ENCODE results near the gene MTA1. TPM values are rescaled to one million over a fixed set of nuclear protein-coding genes. Genes with fewer than 3 reads are reported as not detected.
A peak's percentile ranks its signal among the peaks of the same experiment; 100 is the strongest.

The MTA1 gene
- total and polyA plus RNA-seq, 2 of the 8 experiments (the other 6 are each of a cell fraction or from before 2014, with no cell fraction given), result 73.9 to 221 TPM

DNA sequence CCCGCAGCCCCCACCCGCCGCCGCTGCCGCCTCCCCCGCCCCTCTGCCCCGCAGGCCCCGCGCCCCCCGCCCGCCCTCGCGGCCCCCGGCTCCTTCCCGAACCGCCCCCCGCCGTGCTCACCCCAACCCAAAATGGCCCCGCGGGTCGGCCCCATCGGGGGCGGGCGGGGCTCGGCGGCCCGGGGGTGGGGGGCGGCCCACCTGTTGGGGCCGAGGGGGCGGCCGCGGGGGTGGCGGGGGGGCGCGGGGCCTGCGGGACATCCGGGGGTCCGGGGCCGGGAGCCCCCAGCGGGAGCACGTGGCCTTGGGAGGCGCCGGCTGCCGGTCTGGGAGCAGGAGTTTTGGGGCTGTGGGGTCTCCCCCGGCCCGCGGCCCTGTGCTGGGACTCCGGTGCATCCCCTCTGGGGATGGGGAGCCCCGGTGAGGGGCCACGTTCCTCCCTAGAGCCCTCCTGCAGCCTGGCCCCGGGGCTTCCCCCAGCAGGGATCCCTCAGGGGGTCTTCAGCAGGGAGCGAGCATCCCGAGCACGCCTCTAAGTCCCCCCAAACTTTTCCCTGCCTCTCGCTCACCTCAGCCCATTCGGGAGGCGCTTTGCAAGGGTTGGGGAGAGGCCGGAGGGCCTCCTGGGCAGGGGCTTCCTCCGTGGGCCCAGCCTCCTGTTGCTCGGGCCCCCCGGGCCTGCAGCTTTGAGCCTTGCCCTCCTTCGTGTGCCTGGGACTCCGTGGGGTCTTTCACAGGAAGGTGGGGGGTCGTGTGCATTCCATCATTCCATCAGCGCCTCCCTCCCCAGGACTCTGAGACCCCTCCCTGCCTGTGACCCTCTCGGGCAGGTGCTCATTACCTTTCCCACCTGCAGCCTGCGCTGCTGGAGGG lies 710 bp downstream of the MTA1 start:
- peak overlapping the region; percentile 94 for H3K4ac ChIP-seq (replicated peaks; ENCODE audit: insufficient read length, low read depth, low read length)
- ChIA-PET POLR2A (ENCODE audit: partially characterized antibody) (interaction anchor here (1.0 to 5.2 kb wide), 6 partner anchors 9 to 23 kb away, joined by 3 to 43 read pairs (median 4); partner anchors contain the start of gene TEX22), CTCF (ENCODE audit: partially characterized antibody) (interaction anchor here (0.6 to 1.6 kb wide), 8 partner anchors 9 to 633 kb away, joined by 3 to 7 read pairs (median 4); no protein-coding TSS in a partner anchor)
- H3K9ac ChIP-seq (replicated peaks in 1 of 4; ENCODE audit: extremely low read depth in 1 of 4, low read depth in 3 of 4, low read length in 3 of 4), result peak overlapping the region; percentile 64 to 79 (median 69)
- no peak overlapping the region for H2BK20ac ChIP-seq (ENCODE audit: low read length)
- H3K27ac ChIP-seq (ENCODE audit: low read depth, low read length), result peak overlapping the region; percentile 77
- H3K14ac ChIP-seq (ENCODE audit: insufficient read length), result peak overlapping the region; percentile 53
- H2AFZ ChIP-seq (ENCODE audit: low read length), result no peak overlapping the region
- peak overlapping the region; percentile 62 to 88 (median 78) for H3K4me3 ChIP-seq (ENCODE audit: extremely low read depth in 1 of 4, insufficient read depth in 2 of 4, low read depth in 3 of 4, low read length in 4 of 4)
- peaks cover 21 to 57% of the 10 kb centered on the region in 2 experiments; a peak in 3 of 4 replicates for H3K79me2 ChIP-seq (ENCODE audit: control insufficient read depth in 1 of 2, insufficient read depth in 2 of 2, low read length in 2 of 2)
- no peak overlapping the region for H3K23ac ChIP-seq (ENCODE audit: insufficient read length)
- WGBS, 2 experiments (ENCODE audit: extremely low coverage in 1 of 2, insufficient coverage in 1 of 2, insufficient read length in 1 of 2, insufficient replicate concordance in 2 of 2, low coverage in 1 of 2, low lambda C conversion rate in 2 of 2, missing lambda C conversion rate in 1 of 2), result 7% methylated on average over 18 of the region's 67 CpGs; no CpG with 5 or more reads in 1 of the 2 experiments
- H3K4me2 ChIP-seq (ENCODE audit: insufficient read depth in 1 of 2, low read depth in 2 of 2, low read length in 2 of 2), result peak overlapping the region; percentile 88
- DNase-seq (ENCODE audit: low read depth in 1 of 2, low spot score in 2 of 2) (no peak), FAIRE-seq (no peak)
- H4K91ac ChIP-seq (replicated peaks; ENCODE audit: insufficient read length, low read length), result peak overlapping the region; percentile 85
- peaks cover 7% of the 10 kb centered on the region for H3K23me2 ChIP-seq (ENCODE audit: low read depth, low read length)
- peak overlapping the region; percentile 23 for H4K5ac ChIP-seq (ENCODE audit: insufficient read length, low read depth, low read length)
- H2BK5ac ChIP-seq (ENCODE audit: low read depth, low read length), result peak overlapping the region; percentile 32
- peak overlapping the region; percentile 93; the same call in 1 of the 2 replicates for H2AK5ac ChIP-seq (ENCODE audit: low read depth, low read length)
- H2BK12ac ChIP-seq (ENCODE audit: low read depth, low read length), result no peak overlapping the region
- H2BK15ac ChIP-seq (ENCODE audit: low read length), result no peak overlapping the region
- H3K56ac ChIP-seq (replicated peaks; ENCODE audit: insufficient read length, low read depth, low read length), result peak overlapping the region; percentile 87
- H3K9me3 ChIP-seq (ENCODE audit: insufficient read depth in 2 of 2, low read depth in 1 of 2, low read length in 1 of 2), result no peaks in the 10 kb centered on the region
- H3K4me1 ChIP-seq (replicated peaks in 1 of 4; ENCODE audit: control insufficient read depth in 3 of 4, insufficient read depth in 4 of 4, low read length in 3 of 4), result peaks cover 0 to 28% (median 23%) of the 10 kb centered on the region in 4 experiments; a peak in 5 of 7 replicates
- H2BK120ac ChIP-seq (replicated peaks; ENCODE audit: low read depth, low read length), result no peak overlapping the region
- peaks cover 26% of the 10 kb centered on the region in 2 experiments for H4K20me1 ChIP-seq (replicated peaks in 1 of 2; ENCODE audit: control insufficient read depth in 1 of 2, insufficient read depth in 2 of 2, low read length in 2 of 2)
- H3K18ac ChIP-seq (ENCODE audit: extremely low read depth, low read length), result peak overlapping the region; percentile 10
- H3K79me1 ChIP-seq (ENCODE audit: low read depth, low read length), result peaks cover 26% of the 10 kb centered on the region
- peaks cover 0 to 2% (median 0%) of the 10 kb centered on the region in 4 experiments; a peak in 3 of 8 replicates for H3K36me3 ChIP-seq (ENCODE audit: control insufficient read depth in 2 of 4, insufficient read depth in 4 of 4, low read length in 3 of 4)
- peaks cover 0 to 3% (median 1%) of the 10 kb centered on the region in 4 experiments; a peak in 3 of 7 replicates for H3K27me3 ChIP-seq (replicated peaks in 1 of 4; ENCODE audit: control insufficient read depth in 3 of 4, extremely low read depth in 1 of 4, insufficient read depth in 3 of 4, low read length in 3 of 4)
- H4K8ac ChIP-seq (ENCODE audit: extremely low read depth, insufficient read depth, low read length), result peak overlapping the region; percentile 62
- TF ChIP-seq BRCA1 (IDR thresholded peaks at IDR 0.05; ENCODE audit: low read depth, low read length), result no peak
- TF ChIP-seq, protein P1, sequence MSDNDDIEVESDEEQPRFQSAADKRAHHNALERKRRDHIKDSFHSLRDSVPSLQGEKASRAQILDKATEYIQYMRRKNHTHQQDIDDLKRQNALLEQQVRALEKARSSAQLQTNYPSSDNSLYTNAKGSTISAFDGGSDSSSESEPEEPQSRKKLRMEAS (IDR thresholded peaks at IDR 0.05), result peak; percentile 33; the same call in 1 of the 2 replicates
- no peak for TF ChIP-seq SP4 (IDR thresholded peaks at IDR 0.05; ENCODE audit: low read length)
- no peak for TF ChIP-seq NRF1 (IDR thresholded peaks at IDR 0.05; ENCODE audit: low read depth, low read length)
- TF ChIP-seq MAFK (IDR thresholded peaks at IDR 0.05; ENCODE audit: low read depth, low read length), result no peak
- peak in 1 of 2 experiments; percentile 47; a peak in 1 of 3 replicates for TF ChIP-seq POLR2A (IDR thresholded peaks at IDR 0.05; ENCODE audit: control extremely low read depth in 1 of 2, low read depth in 2 of 2, low read length in 2 of 2)
- TF ChIP-seq EP300 (IDR thresholded peaks at IDR 0.05; ENCODE audit: borderline replicate concordance in 1 of 2, low read depth in 2 of 2, low read length in 2 of 2), result no peak
- no peak for TF ChIP-seq KDM5A (IDR thresholded peaks at IDR 0.05; ENCODE audit: low read length)
- no peak for TF ChIP-seq HDAC6 (IDR thresholded peaks at IDR 0.05; ENCODE audit: low read depth, low read length)
- TF ChIP-seq, protein P2, sequence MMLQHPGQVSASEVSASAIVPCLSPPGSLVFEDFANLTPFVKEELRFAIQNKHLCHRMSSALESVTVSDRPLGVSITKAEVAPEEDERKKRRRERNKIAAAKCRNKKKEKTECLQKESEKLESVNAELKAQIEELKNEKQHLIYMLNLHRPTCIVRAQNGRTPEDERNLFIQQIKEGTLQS (IDR thresholded peaks at IDR 0.05; ENCODE audit: insufficient read depth, low read depth, low read length), result no peak
- no peak for TF ChIP-seq TCF12 (IDR thresholded peaks at IDR 0.05; ENCODE audit: low read depth, low read length)

Data from H1 (cell line).